NOMO-1 treated with DMSO at 0.1 percent for 48 hours (cell line): ENCODE measurements around the gene TP63.
A peak's percentile ranks its signal among the peaks of the same experiment; 100 is the strongest.

Source experiments
- DNase-seq: peaks from one replicate; lab custom pipeline; 2025; ENCODE audit not compliant: unreplicated experiment; lab: John Stamatoyannopoulos, UW

The TP63 gene

DNA sequence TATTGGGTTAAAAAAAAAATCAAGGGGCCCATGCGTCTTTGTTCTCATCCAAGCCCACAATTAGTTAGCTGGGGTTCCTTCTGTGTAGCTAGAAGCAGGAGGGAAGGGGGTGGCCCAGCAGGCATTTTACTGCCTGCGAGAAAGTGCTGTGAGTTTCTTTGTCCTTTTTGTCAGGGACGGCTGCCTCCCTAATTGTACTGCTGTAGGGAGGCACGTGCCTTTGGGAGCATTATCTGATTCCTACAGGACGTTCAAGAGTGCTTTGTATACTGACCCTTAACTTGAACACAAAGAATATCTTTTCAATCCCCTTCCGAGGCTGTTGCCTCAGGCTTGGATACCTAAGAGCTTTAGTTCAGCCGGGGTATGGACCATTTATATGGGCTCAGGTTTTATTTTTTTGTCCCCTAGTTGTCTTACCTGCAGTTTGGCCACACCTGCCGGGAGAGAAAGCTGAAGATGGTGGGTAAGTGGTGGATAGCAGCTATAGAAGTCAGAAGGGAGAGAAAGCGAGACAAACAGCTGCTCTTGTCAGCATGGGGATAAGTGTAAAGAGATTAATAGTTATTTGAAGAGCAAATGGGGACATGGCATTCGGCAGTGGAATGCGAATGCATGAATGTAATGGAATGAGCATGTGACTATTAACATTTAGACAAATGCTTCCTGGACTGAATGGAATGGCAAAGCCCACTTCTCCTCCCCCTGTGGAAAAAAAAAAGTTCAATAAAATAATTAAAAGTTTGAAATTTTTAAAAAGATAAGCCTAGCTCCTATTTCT is 175.2 kb downstream of the TP63 start:
- no peak for DNase-seq

DNA sequence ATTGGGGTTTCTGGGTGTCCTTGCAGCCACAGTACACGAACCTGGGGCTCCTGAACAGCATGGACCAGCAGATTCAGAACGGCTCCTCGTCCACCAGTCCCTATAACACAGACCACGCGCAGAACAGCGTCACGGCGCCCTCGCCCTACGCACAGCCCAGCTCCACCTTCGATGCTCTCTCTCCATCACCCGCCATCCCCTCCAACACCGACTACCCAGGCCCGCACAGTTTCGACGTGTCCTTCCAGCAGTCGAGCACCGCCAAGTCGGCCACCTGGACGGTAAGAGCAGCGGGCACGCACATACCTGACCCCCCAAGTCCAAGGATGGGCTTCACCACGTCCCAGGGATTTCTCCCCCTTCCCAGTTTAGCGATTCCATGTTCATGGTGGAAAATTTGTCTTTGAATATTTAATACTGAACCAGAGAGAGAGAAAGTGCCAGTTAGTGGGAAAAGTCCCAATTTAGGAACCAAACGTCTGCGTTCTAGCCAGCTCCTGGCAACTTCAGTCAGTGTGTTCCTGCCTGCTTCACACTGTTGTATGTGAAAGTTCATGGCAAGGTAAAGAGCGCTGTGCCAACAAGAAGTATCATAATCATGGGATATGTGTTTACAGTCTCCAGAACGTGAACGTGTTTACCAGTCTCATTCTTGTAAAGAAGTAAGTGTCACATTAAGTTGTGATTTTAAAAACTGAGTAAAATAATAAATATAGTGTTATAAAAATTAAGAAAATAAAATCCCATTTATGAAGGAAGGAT is 177.2 kb downstream of the TP63 start:
- no peak for DNase-seq

DNA sequence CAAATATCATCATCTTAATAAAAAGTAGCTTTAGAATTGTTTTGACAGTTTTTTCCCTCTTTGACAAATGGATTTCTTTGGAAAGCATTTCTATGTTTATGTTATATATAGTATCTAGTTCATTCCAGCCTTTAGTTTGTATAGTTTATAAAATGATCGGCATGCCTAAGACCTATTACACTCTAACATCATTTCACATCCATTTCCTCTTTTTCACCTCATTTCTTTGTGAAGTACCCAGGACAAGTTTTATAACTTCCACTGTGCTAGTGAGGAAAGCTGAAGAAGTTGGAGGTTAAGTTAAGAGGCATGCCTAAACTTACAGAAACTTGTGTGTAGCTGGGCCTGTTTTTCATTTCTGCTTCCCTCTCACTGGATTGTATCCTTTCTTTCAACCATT is 178.4 kb downstream of the TP63 start:
- DNase-seq: peak; percentile 54

DNA sequence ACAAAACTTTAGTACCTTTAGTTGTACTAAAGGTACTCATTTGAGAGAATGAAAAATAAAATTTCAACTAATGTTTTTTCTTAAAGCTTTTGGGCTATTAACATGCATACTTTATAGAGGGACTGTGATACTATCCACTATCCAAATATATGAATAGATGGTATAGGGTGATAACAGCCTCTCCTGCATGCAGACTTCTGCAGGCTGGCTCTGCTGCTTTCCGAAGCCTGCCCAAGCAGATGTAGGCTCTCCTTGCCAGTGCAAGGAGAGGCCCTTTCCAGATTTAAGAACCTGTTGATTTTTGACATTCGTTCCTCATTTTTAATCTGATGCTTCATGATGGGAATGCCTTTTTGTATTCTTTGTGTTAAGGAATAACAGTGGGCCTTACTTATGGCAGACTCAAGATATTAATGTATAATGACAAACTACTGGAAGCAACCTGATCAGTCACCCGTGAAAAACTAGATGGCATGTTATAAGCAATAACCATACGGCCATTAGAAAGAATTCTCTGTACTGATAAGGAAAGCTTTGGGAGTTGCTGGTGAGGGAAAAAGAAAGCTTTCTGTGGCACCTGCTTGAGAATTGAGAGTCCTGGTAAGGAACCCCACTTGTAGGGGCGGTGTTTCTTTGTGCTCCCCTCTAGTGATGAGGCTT is 181.7 kb downstream of the TP63 start:
- no peak for DNase-seq

DNA sequence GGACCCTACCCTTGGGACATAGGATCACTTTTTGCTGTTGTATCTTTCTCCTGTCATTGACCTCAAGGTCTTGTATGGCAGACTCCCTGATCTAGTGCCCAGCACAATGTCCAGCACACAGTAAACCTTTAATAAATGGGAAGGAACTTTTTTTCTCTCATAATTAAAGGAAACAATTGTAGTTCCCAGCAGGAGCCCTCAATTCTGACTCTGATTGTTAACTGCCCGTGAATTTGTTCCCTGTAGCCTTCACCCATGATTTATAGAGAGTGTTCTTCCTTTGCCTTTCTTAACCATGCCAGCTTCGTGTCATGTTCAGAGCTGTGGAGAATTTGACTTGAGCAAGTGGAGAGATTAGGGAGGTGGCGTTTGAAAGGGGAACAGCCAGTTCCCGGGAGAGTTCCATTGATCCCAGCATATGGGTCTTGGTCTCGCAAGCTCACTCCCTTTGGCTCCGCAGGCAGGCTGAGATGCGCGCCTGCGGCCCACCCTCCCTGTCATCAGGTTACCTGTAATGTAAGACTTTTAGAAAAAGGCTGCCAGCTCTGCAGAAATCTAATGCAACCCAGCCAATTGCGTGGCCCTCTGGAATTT is 182.6 kb downstream of the TP63 start:
- no peak for DNase-seq

DNA sequence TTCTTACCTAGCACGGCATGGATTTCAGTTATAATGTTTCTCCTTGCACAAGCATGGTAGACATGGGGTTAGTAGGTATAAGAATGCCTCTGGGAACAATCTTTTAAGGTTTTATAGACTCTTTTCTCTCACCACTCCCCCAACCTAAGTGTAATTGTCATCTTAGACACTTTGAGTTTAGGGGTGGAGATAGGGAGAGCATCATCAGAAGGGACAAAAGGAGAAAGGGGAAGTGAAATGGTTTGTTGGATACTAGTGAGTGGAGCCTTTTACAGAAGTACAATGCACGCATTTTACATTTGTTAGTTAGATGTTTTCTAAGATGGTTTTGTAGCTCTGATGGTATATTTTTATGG is 189.2 kb downstream of the TP63 start:
- DNase-seq: peak; percentile 80

DNA sequence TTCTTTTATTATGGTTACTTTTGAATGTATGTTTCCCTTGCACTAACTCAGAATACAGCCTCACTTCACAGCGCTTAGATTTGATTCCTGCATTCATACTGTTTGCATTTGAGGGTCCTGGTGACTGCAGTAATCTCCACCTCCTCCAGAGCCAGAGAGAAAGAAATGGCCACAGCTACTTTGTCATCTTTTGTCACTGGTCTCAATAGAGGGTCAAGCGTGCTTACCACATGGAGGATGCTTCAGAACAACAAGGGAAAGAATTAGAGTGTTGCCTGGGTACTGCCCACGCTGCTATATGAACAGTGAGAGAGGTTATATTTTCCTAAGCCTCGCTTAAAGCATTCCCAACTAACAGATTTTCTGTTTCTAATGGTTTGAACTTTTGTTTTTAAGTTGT is 190.1 kb downstream of the TP63 start:
- DNase-seq: no peak

DNA sequence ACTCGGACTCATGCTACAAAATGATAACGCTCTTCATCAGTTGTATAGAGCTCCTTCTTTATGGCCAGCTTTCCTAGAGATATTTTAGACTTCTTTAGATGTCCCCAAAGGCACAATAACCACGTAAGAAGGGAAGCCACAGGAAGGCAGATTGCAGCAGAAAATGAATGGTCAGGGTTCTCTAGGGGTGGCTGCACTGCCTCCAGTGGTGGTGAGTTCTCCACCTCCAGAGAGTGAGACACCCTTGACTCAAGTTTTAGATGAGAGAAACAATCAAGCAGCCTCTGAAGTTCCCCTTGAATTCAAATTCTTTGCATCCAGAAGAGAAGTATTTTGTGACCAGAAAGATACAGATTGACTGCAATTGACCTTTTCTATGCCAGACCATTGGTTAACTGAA is 191.5 kb downstream of the TP63 start:
- no peak for DNase-seq

DNA sequence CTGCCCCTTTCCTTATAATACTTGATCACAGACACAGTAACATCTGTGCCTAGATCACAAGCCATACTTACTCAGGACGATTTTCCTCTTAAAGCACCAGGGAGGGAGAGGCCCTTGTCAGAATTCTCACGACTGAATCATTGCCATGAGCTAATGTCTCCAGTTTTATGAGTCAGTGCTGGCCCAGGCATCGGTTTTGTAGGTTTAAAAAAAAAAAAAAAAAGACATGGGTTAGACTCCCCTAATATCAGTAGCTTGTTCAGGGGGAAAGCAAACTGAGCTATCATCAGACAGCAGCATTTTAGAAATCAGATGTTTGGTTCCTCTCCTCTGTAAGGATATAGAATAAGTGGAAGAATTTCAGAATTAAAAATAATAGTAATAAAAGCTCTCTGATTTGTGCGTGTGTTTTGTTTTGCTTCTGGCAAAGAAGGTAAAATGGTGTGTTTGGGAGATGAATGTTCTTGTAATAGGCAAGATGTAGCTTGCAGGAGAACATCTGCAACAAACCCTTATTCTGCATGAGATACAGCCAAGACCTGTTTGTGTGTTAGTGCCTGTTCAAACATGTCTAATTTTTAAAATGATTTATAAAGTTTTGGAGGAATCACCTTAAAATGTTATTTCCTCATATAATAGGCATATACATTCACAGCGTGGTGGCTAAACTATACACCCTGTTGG is 193.6 kb downstream of the TP63 start:
- DNase-seq: no peak

DNA sequence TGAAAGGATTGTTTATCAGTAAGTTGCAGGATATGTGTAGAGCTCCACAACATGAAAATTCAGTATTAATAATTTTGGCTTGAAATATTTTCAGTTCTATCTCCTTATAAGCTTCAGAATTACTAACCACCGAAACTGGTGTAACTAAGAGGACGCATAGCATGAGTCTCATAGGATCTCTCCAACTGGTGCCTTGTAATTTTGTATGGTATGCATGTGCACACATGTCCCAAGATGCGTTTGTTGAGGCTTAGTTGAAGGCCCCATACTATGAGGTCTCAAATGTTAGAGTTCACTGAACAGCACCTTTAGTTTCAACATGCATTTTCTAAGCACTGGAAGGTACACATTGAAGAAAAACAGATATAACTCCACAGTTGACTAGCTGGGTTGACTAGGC is 195.4 kb downstream of the TP63 start:
- no peak for DNase-seq

DNA sequence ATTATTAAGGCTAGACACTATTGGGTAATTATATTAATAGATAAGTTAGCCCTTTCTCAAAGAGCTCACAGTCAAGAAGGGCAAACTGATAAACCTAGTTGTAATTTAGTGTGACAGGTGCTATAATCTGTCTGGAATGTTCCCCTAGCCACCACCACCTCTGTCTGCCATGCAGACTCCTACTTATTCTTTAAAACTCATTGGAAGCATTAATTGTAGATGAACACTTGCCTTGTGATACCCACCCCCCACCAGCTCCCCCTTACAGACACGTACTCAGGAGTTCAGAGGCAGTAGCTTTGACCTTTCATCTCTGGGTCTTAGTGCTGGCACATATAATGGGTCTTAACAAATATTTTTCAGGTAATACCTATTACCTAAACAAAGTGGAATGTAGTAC is 195.9 kb downstream of the TP63 start:
- DNase-seq: no peak

DNA sequence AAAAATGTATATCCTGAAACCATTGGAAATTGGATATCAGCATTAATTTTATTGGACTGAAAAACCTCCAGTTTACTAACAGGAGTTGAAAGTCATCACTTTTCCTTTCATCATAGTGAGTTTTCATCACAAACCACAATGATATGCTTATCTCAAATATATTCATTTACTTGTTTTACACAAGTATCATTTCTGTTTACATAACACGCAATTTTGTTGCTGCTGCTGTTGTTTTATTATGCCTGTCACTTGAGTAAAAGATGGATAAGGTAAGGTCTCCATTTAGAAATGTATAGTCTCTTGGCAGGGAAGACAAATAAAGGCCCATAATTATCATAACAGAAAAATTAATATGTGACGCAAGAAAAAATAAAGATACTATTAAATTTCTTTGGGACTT is 199.2 kb downstream of the TP63 start:
- no peak for DNase-seq

DNA sequence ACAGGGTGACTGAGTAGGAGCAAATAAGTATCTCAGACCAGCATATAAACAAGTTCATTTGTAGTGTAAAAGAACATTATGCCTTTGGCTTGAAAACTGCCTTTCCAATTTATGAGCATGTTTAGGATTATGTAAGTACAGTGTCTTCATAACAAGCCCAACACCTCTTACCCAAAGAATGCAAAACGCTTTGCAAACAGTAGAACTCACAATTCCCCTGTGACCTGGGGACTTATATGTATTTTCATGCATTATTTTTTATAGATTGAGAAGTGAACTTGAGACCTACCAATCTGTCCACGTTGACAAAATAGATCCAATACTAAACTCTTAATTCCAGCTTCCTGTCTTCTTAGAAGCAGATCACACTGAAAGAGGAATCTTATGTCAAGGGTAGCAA is 202.1 kb downstream of the TP63 start:
- DNase-seq: no peak

DNA sequence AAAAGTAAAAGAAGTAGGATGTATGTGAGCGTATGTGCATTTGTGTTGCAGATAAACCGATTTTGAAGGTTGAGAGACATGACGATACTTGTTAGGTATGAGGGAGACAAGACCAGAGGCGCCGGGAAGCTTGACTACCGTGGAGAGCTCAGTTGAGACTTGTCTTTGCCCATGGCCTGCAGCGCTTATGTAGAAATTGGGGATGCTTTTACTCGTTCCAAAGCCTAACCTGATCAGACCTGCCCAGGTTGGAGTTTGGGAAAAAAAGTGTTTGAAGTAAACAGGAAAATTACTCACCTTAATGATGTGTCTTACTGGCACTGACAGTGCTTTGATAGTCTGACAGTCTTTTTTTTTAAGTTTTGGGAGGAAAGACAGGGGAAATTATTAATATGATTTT is 202.8 kb downstream of the TP63 start:
- DNase-seq: no peak

DNA sequence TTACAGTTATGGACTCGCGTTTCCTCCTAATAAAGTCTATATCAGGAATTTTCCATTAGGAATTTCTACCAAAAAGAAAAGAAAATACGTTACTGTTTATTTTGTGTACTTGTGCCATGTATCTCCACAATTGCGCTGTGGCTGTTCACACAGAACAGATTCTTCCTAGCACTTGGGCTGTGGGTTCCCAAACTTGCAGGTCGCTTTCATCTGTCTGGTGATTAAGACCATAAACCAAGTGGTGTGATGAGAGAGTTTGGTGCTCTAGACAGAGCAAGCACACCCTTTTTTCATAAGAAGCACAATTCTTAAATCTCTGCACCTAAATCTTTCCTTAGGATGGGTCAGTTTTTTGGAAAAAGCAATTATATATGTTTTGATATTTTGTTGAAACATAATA is 203.3 kb downstream of the TP63 start:
- DNase-seq: no peak

DNA sequence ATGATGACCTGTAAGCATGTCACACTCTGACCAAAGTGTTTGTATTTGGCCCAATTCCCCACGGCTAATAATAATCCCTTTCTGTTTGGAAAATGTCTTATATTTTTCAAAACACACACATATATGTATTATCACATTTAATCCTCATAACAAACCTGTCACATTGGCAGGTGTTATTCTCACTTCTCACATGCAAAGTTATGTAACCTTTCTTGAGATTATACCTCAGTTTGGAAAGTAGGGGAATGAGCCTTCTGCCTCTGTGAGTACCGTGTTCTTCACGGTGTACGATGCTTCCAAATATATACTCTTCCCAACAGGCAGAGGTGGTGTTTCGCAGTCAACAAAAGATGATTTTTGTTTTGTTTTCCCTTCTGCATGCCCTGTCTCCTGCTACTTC is 205.6 kb downstream of the TP63 start:
- DNase-seq: no peak

DNA sequence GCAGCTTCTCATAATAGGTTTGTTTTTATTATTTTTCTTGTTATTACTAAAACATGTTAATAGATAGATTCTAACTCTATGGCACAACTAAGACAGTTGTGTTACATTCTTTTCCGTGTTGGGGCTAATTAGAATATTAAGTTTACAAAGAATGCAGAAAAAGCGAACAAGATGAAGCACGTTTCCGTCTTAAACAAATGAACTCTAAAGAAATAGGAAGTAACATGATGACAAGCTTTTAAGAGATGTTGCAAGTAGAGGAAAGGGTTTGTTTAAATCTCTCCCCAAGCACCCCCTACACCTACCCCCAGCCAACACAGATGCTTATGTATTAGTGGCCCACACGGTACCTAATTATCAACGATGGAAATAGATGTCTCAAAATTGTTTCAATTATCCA is 207.1 kb downstream of the TP63 start:
- peak; percentile 92 for DNase-seq

DNA sequence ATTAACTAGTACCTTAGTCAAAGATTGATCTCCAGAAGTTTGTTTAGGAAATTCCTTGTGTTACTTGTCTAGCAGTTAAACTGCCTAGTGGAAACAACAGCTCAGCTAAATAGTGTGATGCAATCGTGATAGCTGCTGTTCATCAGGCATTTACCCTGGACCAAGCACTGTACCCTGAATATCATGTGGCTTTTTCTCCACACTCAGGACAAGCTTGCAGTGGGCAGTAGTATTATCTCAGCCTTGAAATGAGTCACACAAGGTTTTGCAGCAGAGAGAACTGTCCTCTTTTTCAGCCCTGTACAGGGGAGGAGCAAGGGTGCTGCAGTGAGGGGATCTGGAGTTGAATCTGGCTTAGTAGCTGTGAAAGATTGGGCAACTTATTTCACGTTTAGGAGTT is 208.4 kb downstream of the TP63 start:
- peak; percentile 88 for DNase-seq

DNA sequence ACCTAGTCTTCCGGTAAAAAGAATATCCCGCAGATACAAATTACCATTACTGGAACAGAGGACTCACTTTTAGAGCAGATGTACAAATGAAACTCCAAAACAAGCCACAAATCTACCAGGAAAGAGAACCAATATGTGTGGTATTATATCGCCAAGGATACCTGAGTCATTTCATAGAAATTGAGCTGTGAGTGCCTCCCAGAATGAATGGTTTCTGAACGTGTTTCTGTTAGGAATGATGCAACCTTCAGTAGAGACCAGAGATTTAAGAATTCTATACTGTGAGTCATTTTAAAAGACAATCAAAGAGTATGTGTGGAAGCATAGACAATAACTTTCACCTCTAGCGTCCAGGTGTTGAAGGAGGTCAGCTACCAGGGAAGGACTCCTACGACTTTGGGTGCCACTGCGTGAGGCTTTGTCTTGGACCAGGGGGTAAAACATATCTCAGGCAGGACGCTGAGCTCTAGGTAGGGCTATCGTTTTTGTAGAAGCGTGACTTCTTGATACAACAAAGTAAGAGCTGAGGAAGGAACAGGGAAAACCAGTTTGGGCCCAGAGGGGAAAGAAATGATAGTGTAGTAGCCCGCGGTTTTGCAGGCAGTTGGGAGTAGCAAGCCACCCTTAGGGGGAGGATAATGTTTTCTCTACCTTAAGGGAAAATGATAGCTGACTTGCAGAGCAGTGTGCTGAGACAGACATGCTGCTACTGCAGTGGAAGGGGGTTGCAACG is 210.4 kb downstream of the TP63 start:
- no peak for DNase-seq
